GM12873 (cell line): ENCODE results near the gene INPP5D.

Source experiments
- CTCF ChIP-seq: IDR thresholded peaks from 2 replicates; pipeline ENCODE4 v1.5.1; 2012; ENCODE audit warnings: low read depth, mild to moderate bottlenecking, moderate library complexity, low read length, control low read depth; ENCODE audit not compliant: insufficient read depth; ENCODE audit errors: missing control alignments

INPP5D gene

GRCh38 chr2:233217892-233218377, 157.8 kb downstream of the INPP5D start:
- no peak for TF ChIP-seq CTCF

- TF ChIP-seq CTCF, result no peak
These were observed 158.7 kb downstream of the INPP5D start for GRCh38 chr2:233218836-233219235.

- TF ChIP-seq CTCF, result no peak
These were observed 159.7 kb downstream of the INPP5D start for GRCh38 chr2:233219848-233220247.

- no peak for TF ChIP-seq CTCF
These were observed 161.4 kb downstream of the INPP5D start for GRCh38 chr2:233221378-233222063.

- TF ChIP-seq CTCF, result no peak
These were observed 163.1 kb downstream of the INPP5D start for GRCh38 chr2:233223059-233223894.

- no peak for TF ChIP-seq CTCF
These were observed 165.3 kb downstream of the INPP5D start for GRCh38 chr2:233225230-233226068.
